SK-N-SH treated with all-trans-retinoic acid at 6 μM for 48 hours (cell line): ENCODE data around the gene CCNB2.

Source experiments
- ARNTL ChIP-seq: fragments of 450-650 bp; formaldehyde crosslinking; IDR thresholded peaks from 2 replicates; pipeline ENCODE4 v1.5.0; 2020; ENCODE audit warnings: low read depth, mild to moderate bottlenecking, moderate library complexity, borderline replicate concordance
- ESRRG ChIP-seq: fragments of 250-450 bp; sonication (Bioruptor Pico); IDR thresholded peaks from 2 replicates; pipeline ENCODE4 v1.6.1; 2021; ENCODE audit warnings: mild to moderate bottlenecking
- OSR1 ChIP-seq: fragments of 250-450 bp; sonication (Bioruptor Pico); IDR thresholded peaks from 2 replicates; pipeline ENCODE4 v1.8.0; 2022; ENCODE audit warnings: moderate library complexity, mild to moderate bottlenecking, inconsistent platforms
- PPARA ChIP-seq: fragments of 250-450 bp; sonication (Bioruptor Pico); IDR thresholded peaks from 2 replicates; pipeline ENCODE4 v1.5.0; 2020; ENCODE audit warnings: mild to moderate bottlenecking, borderline replicate concordance
- TOX ChIP-seq: fragments of 250-450 bp; sonication (Bioruptor Pico); IDR thresholded peaks from 2 replicates; pipeline ENCODE4 v1.8.0; 2021; ENCODE audit warnings: mild to moderate bottlenecking, moderate library complexity, borderline replicate concordance
- ZC3H10 ChIP-seq: fragments of 250-450 bp; sonication (Bioruptor Pico); IDR thresholded peaks from 2 replicates; pipeline ENCODE4 v1.5.1; 2021; ENCODE audit warnings: mild to moderate bottlenecking, moderate library complexity
- TF ChIP-seq, protein P1 (sequence below): fragments of 250-450 bp; sonication (Bioruptor Pico); IDR thresholded peaks from 2 replicates; pipeline ENCODE4 v1.8.0; 2020; ENCODE audit warnings: mild to moderate bottlenecking, moderate library complexity, borderline replicate concordance
- TF ChIP-seq, protein P2 (sequence below): fragments of 250-450 bp; sonication (Bioruptor Pico); IDR thresholded peaks from 2 replicates; pipeline ENCODE4 v1.5.1; 2021; ENCODE audit warnings: mild to moderate bottlenecking, moderate library complexity

DNA sequence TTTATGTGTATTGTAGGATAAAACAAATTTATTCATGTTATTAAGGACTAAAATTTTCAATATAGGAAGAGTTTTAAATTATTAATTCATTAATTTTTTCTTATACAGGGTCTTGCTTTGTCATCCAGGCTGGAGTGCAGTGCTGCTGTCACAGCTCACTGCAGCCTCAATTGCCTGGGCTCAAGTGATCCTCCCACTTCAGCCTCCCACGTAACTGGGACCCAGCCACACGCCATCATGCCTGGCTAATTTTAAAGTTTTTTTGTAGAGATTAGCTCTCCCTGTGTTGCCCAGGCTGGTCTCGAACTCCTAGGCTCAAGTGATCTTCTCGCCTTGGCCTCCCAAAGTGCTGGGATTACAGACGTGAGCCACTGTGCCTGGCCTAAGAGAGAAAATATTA lies 14.7 kb downstream of the CCNB2 start:
- TF ChIP-seq, protein P1, sequence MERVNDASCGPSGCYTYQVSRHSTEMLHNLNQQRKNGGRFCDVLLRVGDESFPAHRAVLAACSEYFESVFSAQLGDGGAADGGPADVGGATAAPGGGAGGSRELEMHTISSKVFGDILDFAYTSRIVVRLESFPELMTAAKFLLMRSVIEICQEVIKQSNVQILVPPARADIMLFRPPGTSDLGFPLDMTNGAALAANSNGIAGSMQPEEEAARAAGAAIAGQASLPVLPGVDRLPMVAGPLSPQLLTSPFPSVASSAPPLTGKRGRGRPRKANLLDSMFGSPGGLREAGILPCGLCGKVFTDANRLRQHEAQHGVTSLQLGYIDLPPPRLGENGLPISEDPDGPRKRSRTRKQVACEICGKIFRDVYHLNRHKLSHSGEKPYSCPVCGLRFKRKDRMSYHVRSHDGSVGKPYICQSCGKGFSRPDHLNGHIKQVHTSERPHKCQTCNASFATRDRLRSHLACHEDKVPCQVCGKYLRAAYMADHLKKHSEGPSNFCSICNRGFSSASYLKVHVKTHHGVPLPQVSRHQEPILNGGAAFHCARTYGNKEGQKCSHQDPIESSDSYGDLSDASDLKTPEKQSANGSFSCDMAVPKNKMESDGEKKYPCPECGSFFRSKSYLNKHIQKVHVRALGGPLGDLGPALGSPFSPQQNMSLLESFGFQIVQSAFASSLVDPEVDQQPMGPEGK = no peak
- TF ChIP-seq, protein P2, sequence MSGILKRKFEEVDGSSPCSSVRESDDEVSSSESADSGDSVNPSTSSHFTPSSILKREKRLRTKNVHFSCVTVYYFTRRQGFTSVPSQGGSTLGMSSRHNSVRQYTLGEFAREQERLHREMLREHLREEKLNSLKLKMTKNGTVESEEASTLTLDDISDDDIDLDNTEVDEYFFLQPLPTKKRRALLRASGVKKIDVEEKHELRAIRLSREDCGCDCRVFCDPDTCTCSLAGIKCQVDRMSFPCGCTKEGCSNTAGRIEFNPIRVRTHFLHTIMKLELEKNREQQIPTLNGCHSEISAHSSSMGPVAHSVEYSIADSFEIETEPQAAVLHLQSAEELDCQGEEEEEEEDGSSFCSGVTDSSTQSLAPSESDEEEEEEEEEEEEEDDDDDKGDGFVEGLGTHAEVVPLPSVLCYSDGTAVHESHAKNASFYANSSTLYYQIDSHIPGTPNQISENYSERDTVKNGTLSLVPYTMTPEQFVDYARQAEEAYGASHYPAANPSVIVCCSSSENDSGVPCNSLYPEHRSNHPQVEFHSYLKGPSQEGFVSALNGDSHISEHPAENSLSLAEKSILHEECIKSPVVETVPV (CRISPR knock-in tag) = no peak
- TF ChIP-seq PPARA (no peak), ESRRG (CRISPR knock-in tag) (no peak), TOX (CRISPR knock-in tag) (no peak), ARNTL (CRISPR knock-in tag) (no peak), ZC3H10 (no peak), OSR1 (CRISPR knock-in tag) (no peak)
